Body of pancreas (tissue), 4 donors: ENCODE results near the gene CACNA1S. TPM values are rescaled to one million over a fixed set of nuclear protein-coding genes. Genes with fewer than 3 reads are reported as not detected.

Source experiments
- ATAC-seq: fragments of 150-250 bp; one replicate; pipeline ENCODE4 v1.9.1; 2016
- DNase-seq, 4 donors: peaks; one replicate each; pipeline ENCODE4 v3.0.0-alpha.2; 2019
- H3K27ac ChIP-seq, 4 donors: fragments of 200-600 bp; sonication (generic); 1 replicate in 3 of 4; 2 replicates in 1 of 4; pipeline versions ENCODE4 v1.5.1 to v1.6.1; 2016 to 2019; ENCODE audit warnings: mild to moderate bottlenecking in 1 of 4, mixed read lengths in 1 of 4, moderate library complexity in 1 of 4
- H3K27me3 ChIP-seq, 2 donors: fragments of 200-600 bp; sonication (generic); one replicate each; pipeline ENCODE4 v1.6.0; 2016; ENCODE audit warnings: mild to moderate bottlenecking in 1 of 2
- H3K36me3 ChIP-seq, 2 donors: fragments of 200-600 bp; sonication (generic); replicated peaks in 1 of 2; 2 replicates each; pipeline ENCODE4 v1.5.1; 2016; ENCODE audit warnings: low read depth in 2 of 2; ENCODE audit not compliant: insufficient read depth in 1 of 2
- H3K4me1 ChIP-seq: fragments of 200-600 bp; sonication (generic); one replicate; pipeline ENCODE4 v1.6.0; 2016
- H3K4me3 ChIP-seq, 2 donors: fragments of 200-600 bp; sonication (generic); 1 replicate in 1 of 2; 2 replicates in 1 of 2; pipeline ENCODE4 v1.5.1; 2016 to 2019
- H3K9me3 ChIP-seq, 3 donors: fragments of 200-600 bp; sonication (generic); 1 replicate in 2 of 3; 2 replicates in 1 of 3; pipeline ENCODE4 v1.5.1; 2016
- CTCF ChIP-seq, 7 experiments: fragments of 450-650 bp in 4 of 7; fragments of 200-600 bp in 3 of 7; sonication (generic) in 3 of 7; IDR thresholded peaks; one replicate each; pipeline ENCODE4 v1.5.1; 2016 to 2019; ENCODE audit warnings: antibody characterized with exemption in 7 of 7
- POLR2A ChIP-seq, 3 donors: fragments of 450-650 bp; IDR thresholded peaks; one replicate each; pipeline ENCODE4 v1.6.1; 2016; ENCODE audit warnings: antibody characterized with exemption in 3 of 3, mild to moderate bottlenecking in 2 of 3
- WGBS, 2 donors: methylation state at CpG; one replicate each; pipeline ENCODE4 v1.1.5; 2017; 5-methylcytosine and 5-hydroxymethylcytosine counted together
- intact Hi-C: fragments of 100-400 bp; cut with DNase I; formaldehyde crosslinking; loops from one replicate; pipeline ENCODE4 v1.15.1; 2023
- total RNA-seq, 2 donors: library from RNA; depleted of rRNA; stranded (reverse); fragments of >200 nt; gene quantifications; one replicate each; pipeline ENCODE4 v1.1.0, GENCODE V29; 2016

CACNA1S gene
- total RNA-seq, 2 donors from 2014 or later, result under 0.01 TPM; not detected in 1

- intact Hi-C loops, result no loop called here
- WGBS, 2 donors, result 87% methylated on average over 7 of the region's 7 CpGs
- no peak for TF ChIP-seq CTCF (IDR thresholded peaks at IDR 0.05)
- TF ChIP-seq POLR2A (IDR thresholded peaks at IDR 0.05), result no peak
- DNase-seq, result no peak
- no peaks in the 10 kb centered on the region for H3K27me3 ChIP-seq
- H3K4me3 ChIP-seq, result no peak overlapping the region
- H3K27ac ChIP-seq, result no peak overlapping the region
- no peak for ATAC-seq
- peaks cover 16% of the 10 kb centered on the region for H3K4me1 ChIP-seq
- H3K36me3 ChIP-seq, result no peaks in the 10 kb centered on the region
- no peaks in the 10 kb centered on the region for H3K9me3 ChIP-seq
These were observed 1.1 kb downstream of the CACNA1S start for GRCh38 chr1:201111156-201111555.

GRCh38 chr1:201110616-201111015 is 1.6 kb downstream of the CACNA1S start:
- WGBS, 2 donors, result 87 to 93% methylated on average over 5 of the region's 5 CpGs
- no peak overlapping the region for H3K4me3 ChIP-seq
- ATAC-seq, result no peak
- no peak overlapping the region for H3K27ac ChIP-seq
- H3K27me3 ChIP-seq, result no peaks in the 10 kb centered on the region
- H3K9me3 ChIP-seq, result no peaks in the 10 kb centered on the region
- H3K4me1 ChIP-seq, result peaks cover 13% of the 10 kb centered on the region
- H3K36me3 ChIP-seq, result no peaks in the 10 kb centered on the region
- no peak for DNase-seq
- TF ChIP-seq POLR2A (IDR thresholded peaks at IDR 0.05), result no peak
- TF ChIP-seq CTCF (IDR thresholded peaks at IDR 0.05), result no peak
- intact Hi-C loops, result no loop called here

DNA sequence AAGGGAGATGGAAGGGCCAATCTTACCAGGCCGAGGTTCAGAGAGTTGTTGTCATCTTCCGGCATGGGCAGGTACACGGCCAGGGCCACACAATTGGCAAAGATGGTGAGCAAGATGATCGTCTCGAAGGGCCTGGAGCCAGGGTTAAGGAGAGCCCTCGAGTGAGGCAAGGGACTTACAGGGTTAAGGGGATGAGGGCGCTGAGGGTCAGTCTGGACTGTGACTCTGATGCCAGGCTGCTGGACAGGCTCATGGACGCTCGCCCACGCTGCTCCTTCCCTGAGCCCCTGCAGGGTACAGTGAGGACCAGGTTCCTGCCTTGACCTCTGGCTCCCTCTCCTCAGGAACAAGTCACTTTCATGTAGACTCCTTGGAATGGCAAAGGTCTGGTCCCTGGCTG is 2.1 kb downstream of the CACNA1S start:
- DNase-seq (no peak), ATAC-seq (no peak)
- Histone ChIP-seq H3K4me3 (no peak overlapping the region), H3K9me3 (no peaks in the 10 kb centered on the region), H3K27ac (no peak overlapping the region), H3K36me3 (no peaks in the 10 kb centered on the region), H3K27me3 (no peaks in the 10 kb centered on the region), H3K4me1 (peaks cover 8% of the 10 kb centered on the region)
- no peak for TF ChIP-seq POLR2A (IDR thresholded peaks at IDR 0.05)
- TF ChIP-seq CTCF (IDR thresholded peaks at IDR 0.05), result no peak
- intact Hi-C loops, result no loop called here
- WGBS, 2 donors, result 78 to 84% methylated on average over 4 to 10 of the region's 10 CpGs

GRCh38 chr1:201109651-201110050 is 2.6 kb downstream of the CACNA1S start:
- H3K36me3 ChIP-seq, result no peaks in the 10 kb centered on the region
- intact Hi-C loops, result no loop called here
- H3K9me3 ChIP-seq, result no peaks in the 10 kb centered on the region
- no peak overlapping the region for H3K27ac ChIP-seq
- no peak for DNase-seq
- 79% methylated on average over 1 of the region's 1 CpG; no CpG with 5 or more reads in 1 of the 2 donors for WGBS, 2 donors
- H3K27me3 ChIP-seq, result no peaks in the 10 kb centered on the region
- peaks cover 5% of the 10 kb centered on the region for H3K4me1 ChIP-seq
- no peak for TF ChIP-seq POLR2A (IDR thresholded peaks at IDR 0.05)
- TF ChIP-seq CTCF (IDR thresholded peaks at IDR 0.05), result no peak
- no peak overlapping the region for H3K4me3 ChIP-seq
- no peak for ATAC-seq

DNA sequence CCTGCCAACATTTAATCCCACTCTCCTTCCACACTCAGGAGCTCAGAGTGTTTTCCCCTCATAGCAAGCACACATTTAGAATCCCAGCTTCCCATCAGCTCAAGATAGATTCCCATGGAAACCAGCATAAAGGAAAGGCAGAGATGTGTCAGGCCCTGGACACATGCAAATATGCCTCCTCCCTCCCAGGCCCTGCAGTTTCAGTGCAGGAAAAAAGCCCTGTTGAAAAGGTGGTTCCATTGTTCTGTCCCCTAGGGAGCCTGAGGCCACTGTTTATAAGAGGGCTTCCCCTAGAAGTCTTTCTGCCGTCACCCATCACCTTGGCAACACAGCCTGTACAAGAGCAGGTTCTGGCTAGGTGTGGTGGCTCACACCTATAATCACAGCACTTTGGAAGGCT is 3.6 kb downstream of the CACNA1S start:
- Histone ChIP-seq H3K9me3 (no peaks in the 10 kb centered on the region), H3K4me3 (no peak overlapping the region), H3K27ac (no peak overlapping the region), H3K27me3 (no peaks in the 10 kb centered on the region), H3K36me3 (no peaks in the 10 kb centered on the region), H3K4me1 (peaks cover under 1% of the 10 kb centered on the region)
- TF ChIP-seq POLR2A (IDR thresholded peaks at IDR 0.05) (no peak), CTCF (IDR thresholded peaks at IDR 0.05) (no peak)
- WGBS, 2 donors, result 40 to 83% methylated on average over 1 of the region's 1 CpG
- DNase-seq (no peak), ATAC-seq (no peak)
- intact Hi-C loops, result no loop called here
